ENCODE measurements around the gene POLR2J.

Gene POLR2J

GRCh38 chr7:102434039-102434486 lies 44.7 kb downstream of the POLR2J start:
- no peak for DNase-seq

GRCh38 chr7:102433219-102434038 lies 45.3 kb downstream of the POLR2J start, which contains the start of gene ORAI2:
Gene ORAI2, plus strand, starts transcription at chr7:102433575. Its CDS starts 5,382 bp downstream, at chr7:102438957.
- peak; percentile 8 to 31 for DNase-seq

- no peak for DNase-seq
Measured at GRCh38 chr7:102432442-102433218, 46.1 kb downstream of the POLR2J start.

GRCh38 chr7:102431617-102432298 lies 47.0 kb downstream of the POLR2J start:
- no peak for DNase-seq

- no peak for DNase-seq
Measured at GRCh38 chr7:102429141-102429899, 49.4 kb downstream of the POLR2J start.

- no peak for DNase-seq
Measured at GRCh38 chr7:102427019-102427405, 51.7 kb downstream of the POLR2J start.

- DNase-seq: no peak
Measured at GRCh38 chr7:102426268-102427018, 52.3 kb downstream of the POLR2J start.

GRCh38 chr7:102425639-102426267 lies 53.0 kb downstream of the POLR2J start:
- no peak for DNase-seq

- no peak for DNase-seq
Measured at GRCh38 chr7:102424787-102425218, 53.9 kb downstream of the POLR2J start.

- no peak for DNase-seq
Measured at GRCh38 chr7:102424129-102424551, 54.6 kb downstream of the POLR2J start.
